Neural progenitor cell (in vitro differentiated cells): ENCODE measurements around the gene SNCAIP. TPM values are rescaled to one million over a fixed set of nuclear protein-coding genes. Genes with fewer than 3 reads are reported as not detected.

Experiments used
- DNase-seq: peaks from one replicate; pipeline ENCODE4 v3.0.0-alpha.2; 2016; ENCODE audit warnings: low spot score
- H2AFZ ChIP-seq: fragments of 200-600 bp; sonication (generic); replicated peaks from 2 replicates; pipeline ENCODE4 v1.6.1; 2016; ENCODE audit warnings: antibody characterized with exemption
- H3F3A ChIP-seq: fragments of 200-600 bp; sonication (generic); 2 replicates; pipeline ENCODE4 v1.6.1; 2016; ENCODE audit warnings: antibody characterized with exemption, low read depth
- H3K27ac ChIP-seq: fragments of 200-600 bp; sonication (generic); 2 replicates; pipeline ENCODE4 v1.5.1; 2016; ENCODE audit warnings: mild to moderate bottlenecking
- H3K27me3 ChIP-seq: fragments of 200-600 bp; sonication (generic); 2 replicates; pipeline ENCODE4 v1.6.1; 2016; ENCODE audit warnings: mild to moderate bottlenecking, moderate library complexity
- H3K36me3 ChIP-seq: fragments of 200-600 bp; sonication (generic); 2 replicates; pipeline ENCODE4 v1.5.1; 2016
- H3K4me1 ChIP-seq: fragments of 200-600 bp; sonication (generic); 2 replicates; pipeline ENCODE4 v1.6.1; 2016; ENCODE audit warnings: mixed run types
- H3K4me2 ChIP-seq: fragments of 200-600 bp; sonication (generic); 2 replicates; pipeline ENCODE4 v1.6.1; 2016
- H3K4me3 ChIP-seq: fragments of 200-600 bp; sonication (generic); 2 replicates; pipeline ENCODE4 v1.5.1; 2016
- H3K79me2 ChIP-seq: fragments of 200-600 bp; sonication (generic); 2 replicates; pipeline ENCODE4 v1.6.1; 2016; ENCODE audit warnings: low read depth
- H3K9ac ChIP-seq: fragments of 200-600 bp; sonication (generic); 2 replicates; pipeline ENCODE4 v1.6.1; 2016
- H3K9me3 ChIP-seq: fragments of 200-600 bp; sonication (generic); 2 replicates; pipeline ENCODE4 v1.5.1; 2016; ENCODE audit warnings: low read depth
- H4K20me1 ChIP-seq: fragments of 200-600 bp; sonication (generic); 2 replicates; pipeline ENCODE4 v1.6.1; 2016; ENCODE audit warnings: low read depth
- H3K27ac Mint-ChIP-seq: 3 replicates; pipeline ENCODE4 v1.8.0; 2021; ENCODE audit warnings: mixed read lengths
- H3K27me3 Mint-ChIP-seq: 2 replicates; pipeline ENCODE4 v1.8.0; 2022; ENCODE audit warnings: low read depth, mild to moderate bottlenecking, inconsistent platforms, moderate library complexity, mixed read lengths; ENCODE audit not compliant: insufficient read depth
- H3K36me3 Mint-ChIP-seq: 3 replicates; pipeline ENCODE4 v1.8.0; 2021; ENCODE audit warnings: mixed read lengths
- H3K4me1 Mint-ChIP-seq: 3 replicates; pipeline ENCODE4 v1.8.0; 2021; ENCODE audit warnings: mixed read lengths
- H3K4me3 Mint-ChIP-seq: 3 replicates; pipeline ENCODE4 v1.8.0; 2021; ENCODE audit warnings: mild to moderate bottlenecking, moderate library complexity, mixed read lengths
- H3K9me3 Mint-ChIP-seq: 3 replicates; pipeline ENCODE4 v1.8.0; 2020; ENCODE audit warnings: mixed read lengths
- CTCF ChIP-seq: fragments of 200-600 bp; sonication (generic); IDR thresholded peaks from 2 replicates; pipeline ENCODE4 v1.5.1; 2017; ENCODE audit warnings: antibody characterized with exemption, mild to moderate bottlenecking
- EZH2 ChIP-seq: fragments of 200-600 bp; sonication (generic); IDR thresholded peaks from 2 replicates; pipeline ENCODE4 v1.6.1; 2017; ENCODE audit warnings: antibody characterized with exemption, mild to moderate bottlenecking, moderate library complexity
- EZH2phosphoT487 ChIP-seq: fragments of 200-600 bp; sonication (generic); IDR thresholded peaks from 2 replicates; pipeline ENCODE4 v1.6.1; 2017; ENCODE audit warnings: antibody characterized with exemption
- total RNA-seq: library from RNA; depleted of rRNA; stranded (reverse); fragments of >200 nt; gene quantifications from 2 replicates; pipeline ENCODE4 v1.2.3, GENCODE V29; 2015; ENCODE audit warnings: low replicate concordance

Gene SNCAIP
- total RNA-seq, 1 donor from 2014 or later: 4.8 TPM

- peaks cover 17% of the 10 kb centered on the region for H3K27me3 ChIP-seq
- no peak for TF ChIP-seq CTCF
- TF ChIP-seq EZH2phosphoT487: no peak
- no peak for TF ChIP-seq EZH2
- Mint-ChIP-seq H3K9me3 (no peaks in the 10 kb centered on the region), H3K27me3 (peaks cover 5% of the 10 kb centered on the region), H3K4me1 (peaks cover 9% of the 10 kb centered on the region), H3K36me3 (no peaks in the 10 kb centered on the region), H3K4me3 (no peak overlapping the region), H3K27ac (no peak overlapping the region)
- H3K4me1 ChIP-seq: peaks cover 4% of the 10 kb centered on the region
- H3K27ac ChIP-seq: no peak overlapping the region
- H3F3A ChIP-seq: peaks cover 12% of the 10 kb centered on the region
- H3K36me3 ChIP-seq: no peaks in the 10 kb centered on the region
- H2AFZ ChIP-seq: peak overlapping the region; percentile 37
- no peaks in the 10 kb centered on the region for H3K79me2 ChIP-seq
- H3K4me2 ChIP-seq: no peak overlapping the region
- H3K4me3 ChIP-seq: no peak overlapping the region
- H4K20me1 ChIP-seq: no peaks in the 10 kb centered on the region
- H3K9ac ChIP-seq: no peak overlapping the region
- no peaks in the 10 kb centered on the region for H3K9me3 ChIP-seq
- DNase-seq: no peak
Observed at GRCh38 chr5:122306461-122306860, 5.6 kb upstream of the SNCAIP start.

GRCh38 chr5:122310889-122311288 lies 1.1 kb upstream of the SNCAIP start:
- no peak overlapping the region for H3K9ac ChIP-seq
- Mint-ChIP-seq H3K27ac (no peak overlapping the region), H3K27me3 (peaks cover 17% of the 10 kb centered on the region), H3K4me3 (peak overlapping the region; percentile 86), H3K4me1 (peaks cover 18% of the 10 kb centered on the region), H3K9me3 (no peaks in the 10 kb centered on the region), H3K36me3 (no peaks in the 10 kb centered on the region)
- TF ChIP-seq CTCF (no peak), EZH2phosphoT487 (peak; percentile 35)
- peaks cover 20% of the 10 kb centered on the region for H3K4me1 ChIP-seq
- no peak overlapping the region for H3K27ac ChIP-seq
- DNase-seq: no peak
- H3K36me3 ChIP-seq: no peaks in the 10 kb centered on the region
- no peaks in the 10 kb centered on the region for H3K79me2 ChIP-seq
- peak overlapping the region; percentile 70 for H3K4me3 ChIP-seq
- H3F3A ChIP-seq: peaks cover 23% of the 10 kb centered on the region
- H2AFZ ChIP-seq: peak overlapping the region; percentile 100
- H3K4me2 ChIP-seq: peak overlapping the region; percentile 94
- H3K27me3 ChIP-seq: peaks cover 52% of the 10 kb centered on the region
- no peaks in the 10 kb centered on the region for H3K9me3 ChIP-seq
- no peaks in the 10 kb centered on the region for H4K20me1 ChIP-seq

GRCh38 chr5:122311497-122311960 lies 508 bp upstream of the SNCAIP start:
- Histone ChIP-seq H2AFZ (peak overlapping the region; percentile 100), H3K79me2 (no peaks in the 10 kb centered on the region), H3K9me3 (no peaks in the 10 kb centered on the region), H3K4me1 (peaks cover 20% of the 10 kb centered on the region), H3F3A (peaks cover 23% of the 10 kb centered on the region), H3K4me3 (peak overlapping the region; percentile 70), H3K27ac (no peak overlapping the region), H4K20me1 (no peaks in the 10 kb centered on the region), H3K36me3 (no peaks in the 10 kb centered on the region), H3K27me3 (peaks cover 52% of the 10 kb centered on the region), H3K9ac (no peak overlapping the region), H3K4me2 (peak overlapping the region; percentile 94)
- H3K36me3 Mint-ChIP-seq: no peaks in the 10 kb centered on the region
- DNase-seq: no peak
- peak overlapping the region; percentile 86 for H3K4me3 Mint-ChIP-seq
- peaks cover 17% of the 10 kb centered on the region for H3K27me3 Mint-ChIP-seq
- H3K4me1 Mint-ChIP-seq: peaks cover 18% of the 10 kb centered on the region
- H3K9me3 Mint-ChIP-seq: no peaks in the 10 kb centered on the region
- TF ChIP-seq CTCF: no peak
- TF ChIP-seq EZH2: peak; percentile 34
- H3K27ac Mint-ChIP-seq: no peak overlapping the region
